ENCODE results near the gene PTTG1IP2.

DNA sequence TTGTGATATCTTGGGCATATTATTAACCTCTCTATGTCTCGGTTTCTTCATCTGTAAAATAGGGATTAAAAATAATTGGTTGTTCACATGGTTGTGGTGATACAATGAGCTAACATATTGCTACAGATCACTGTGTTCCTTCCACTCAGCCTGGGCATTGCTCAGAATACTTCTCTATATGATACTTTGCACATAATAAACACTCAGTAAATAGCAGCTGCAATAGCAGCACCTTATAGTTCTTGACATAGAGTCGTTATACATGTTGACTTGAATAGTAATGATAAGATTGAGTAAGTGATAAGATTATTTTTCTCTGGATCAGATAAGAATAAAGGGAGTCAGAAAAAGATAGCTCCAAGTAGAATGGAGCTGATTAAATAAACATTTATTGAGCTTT, 42.3 kb downstream of the PTTG1IP2 start:
- TF ChIP-seq, protein P1, sequence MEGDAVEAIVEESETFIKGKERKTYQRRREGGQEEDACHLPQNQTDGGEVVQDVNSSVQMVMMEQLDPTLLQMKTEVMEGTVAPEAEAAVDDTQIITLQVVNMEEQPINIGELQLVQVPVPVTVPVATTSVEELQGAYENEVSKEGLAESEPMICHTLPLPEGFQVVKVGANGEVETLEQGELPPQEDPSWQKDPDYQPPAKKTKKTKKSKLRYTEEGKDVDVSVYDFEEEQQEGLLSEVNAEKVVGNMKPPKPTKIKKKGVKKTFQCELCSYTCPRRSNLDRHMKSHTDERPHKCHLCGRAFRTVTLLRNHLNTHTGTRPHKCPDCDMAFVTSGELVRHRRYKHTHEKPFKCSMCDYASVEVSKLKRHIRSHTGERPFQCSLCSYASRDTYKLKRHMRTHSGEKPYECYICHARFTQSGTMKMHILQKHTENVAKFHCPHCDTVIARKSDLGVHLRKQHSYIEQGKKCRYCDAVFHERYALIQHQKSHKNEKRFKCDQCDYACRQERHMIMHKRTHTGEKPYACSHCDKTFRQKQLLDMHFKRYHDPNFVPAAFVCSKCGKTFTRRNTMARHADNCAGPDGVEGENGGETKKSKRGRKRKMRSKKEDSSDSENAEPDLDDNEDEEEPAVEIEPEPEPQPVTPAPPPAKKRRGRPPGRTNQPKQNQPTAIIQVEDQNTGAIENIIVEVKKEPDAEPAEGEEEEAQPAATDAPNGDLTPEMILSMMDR (IDR thresholded peaks at IDR 0.05): no peak
- no peak for TF ChIP-seq POLR2A (IDR thresholded peaks at IDR 0.05)
